Activated CD4-positive, alpha-beta T cell treated with anti-CD3 and anti-CD28 coated beads, Interleukin-2, amount 10 ng/mL, durations not matched to agents 24 days and 14 days (primary cell): ENCODE measurements around the gene LOXL1. TPM values are rescaled to one million over a fixed set of nuclear protein-coding genes. Genes with fewer than 3 reads are reported as not detected.
A peak's percentile ranks its signal among the peaks of the same experiment; 100 is the strongest.

Experiments
- DNase-seq: peaks from one replicate; pipeline ENCODE4 v3.0.0; 2022
- H3K27ac Mint-ChIP-seq: one replicate; pipeline ENCODE4 v1.8.0; 2022; ENCODE audit warnings: mild to moderate bottlenecking, mixed read lengths
- H3K27me3 Mint-ChIP-seq: one replicate; pipeline ENCODE4 v1.8.0; 2022; ENCODE audit warnings: mixed read lengths
- H3K36me3 Mint-ChIP-seq: one replicate; pipeline ENCODE4 v1.8.0; 2022; ENCODE audit warnings: low read depth, mild to moderate bottlenecking, mixed read lengths
- H3K4me1 Mint-ChIP-seq: one replicate; pipeline ENCODE4 v1.8.0; 2021; ENCODE audit warnings: mixed read lengths
- H3K4me3 Mint-ChIP-seq: one replicate; pipeline ENCODE4 v1.8.0; 2022; ENCODE audit warnings: mild to moderate bottlenecking, moderate library complexity, mixed read lengths
- H3K9me3 Mint-ChIP-seq: one replicate; pipeline ENCODE4 v1.8.0; 2021; ENCODE audit warnings: mixed read lengths
- intact Hi-C: fragments of 100-400 bp; cut with micrococcal nuclease; formaldehyde crosslinking; loops from one replicate; pipeline ENCODE4 v1.15.1; 2023
- total RNA-seq: library from RNA; stranded (reverse); gene quantifications from 2 replicates; pipeline ENCODE4 v1.2.3, GENCODE V29; 2022

Gene LOXL1
- 0.49 and 0.88 TPM in 2 replicates for total RNA-seq

GRCh38 chr15:73926219-73927002, at the start of gene LOXL1:
TSS of gene LOXL1 (plus strand) at chr15:73926462. CDS start at chr15:73926784, 322 bp downstream.
- H3K36me3 Mint-ChIP-seq: no peaks in the 10 kb centered on the region
- intact Hi-C loops: loop anchor here (1.0 kb wide), 2 partner anchors 38 to 68 kb away; partner anchors contain the start of gene PML
- peaks cover 44% of the 10 kb centered on the region for H3K4me1 Mint-ChIP-seq

GRCh38 chr15:73879426-73879825, 46.8 kb upstream of the LOXL1 start:
- no peak for DNase-seq
- Mint-ChIP-seq H3K4me1 (no peaks in the 10 kb centered on the region), H3K4me3 (no peak overlapping the region), H3K27me3 (peaks cover 19% of the 10 kb centered on the region), H3K36me3 (no peaks in the 10 kb centered on the region), H3K27ac (no peak overlapping the region), H3K9me3 (no peaks in the 10 kb centered on the region)
- intact Hi-C loops: no loop called here

More at GRCh38 chr15:73926219-73927002, at the start of gene LOXL1:
- Mint-ChIP-seq H3K27ac (peak within 1 kb of the TSS; percentile 8), H3K27me3 (peaks cover 6% of the 10 kb centered on the region), H3K9me3 (no peaks in the 10 kb centered on the region), H3K4me3 (peak within 1 kb of the TSS; percentile 63)
- no peak for DNase-seq

GRCh38 chr15:73881579-73882320, 44.5 kb upstream of the LOXL1 start:
- no peaks in the 10 kb centered on the region for H3K4me1 Mint-ChIP-seq
- H3K4me3 Mint-ChIP-seq: no peak overlapping the region
- intact Hi-C loops: no loop called here
- no peaks in the 10 kb centered on the region for H3K9me3 Mint-ChIP-seq
- H3K27ac Mint-ChIP-seq: no peak overlapping the region
- no peak for DNase-seq
- peaks cover 12% of the 10 kb centered on the region for H3K27me3 Mint-ChIP-seq
- no peaks in the 10 kb centered on the region for H3K36me3 Mint-ChIP-seq

- Mint-ChIP-seq H3K4me1 (no peaks in the 10 kb centered on the region), H3K9me3 (no peaks in the 10 kb centered on the region), H3K27me3 (peaks cover 7% of the 10 kb centered on the region), H3K4me3 (no peak overlapping the region), H3K27ac (no peak overlapping the region), H3K36me3 (no peaks in the 10 kb centered on the region)
- no peak for DNase-seq
- intact Hi-C loops: no loop called here
Observed at GRCh38 chr15:73882761-73883419, 43.4 kb upstream of the LOXL1 start.

GRCh38 chr15:73884159-73884558, 42.1 kb upstream of the LOXL1 start:
- Mint-ChIP-seq H3K27me3 (peaks cover 6% of the 10 kb centered on the region), H3K36me3 (no peaks in the 10 kb centered on the region), H3K9me3 (no peaks in the 10 kb centered on the region), H3K4me1 (no peaks in the 10 kb centered on the region), H3K4me3 (no peak overlapping the region), H3K27ac (no peak overlapping the region)
- no peak for DNase-seq
- intact Hi-C loops: no loop called here

GRCh38 chr15:73885954-73886700, 40.1 kb upstream of the LOXL1 start:
- peaks cover 12% of the 10 kb centered on the region for H3K27me3 Mint-ChIP-seq
- H3K4me1 Mint-ChIP-seq: no peaks in the 10 kb centered on the region
- intact Hi-C loops: no loop called here
- H3K4me3 Mint-ChIP-seq: no peak overlapping the region
- H3K27ac Mint-ChIP-seq: no peak overlapping the region
- no peaks in the 10 kb centered on the region for H3K36me3 Mint-ChIP-seq
- no peak for DNase-seq
- H3K9me3 Mint-ChIP-seq: no peaks in the 10 kb centered on the region

GRCh38 chr15:73886717-73887345, 39.4 kb upstream of the LOXL1 start:
- H3K36me3 Mint-ChIP-seq: no peaks in the 10 kb centered on the region
- intact Hi-C loops: no loop called here
- H3K4me1 Mint-ChIP-seq: no peaks in the 10 kb centered on the region
- no peak overlapping the region for H3K4me3 Mint-ChIP-seq
- peaks cover 13% of the 10 kb centered on the region for H3K27me3 Mint-ChIP-seq
- no peaks in the 10 kb centered on the region for H3K9me3 Mint-ChIP-seq
- H3K27ac Mint-ChIP-seq: no peak overlapping the region
- no peak for DNase-seq

- intact Hi-C loops: no loop called here
- H3K27me3 Mint-ChIP-seq: peaks cover 13% of the 10 kb centered on the region
- DNase-seq: no peak
- H3K9me3 Mint-ChIP-seq: no peaks in the 10 kb centered on the region
- no peaks in the 10 kb centered on the region for H3K4me1 Mint-ChIP-seq
- H3K4me3 Mint-ChIP-seq: no peak overlapping the region
- no peaks in the 10 kb centered on the region for H3K36me3 Mint-ChIP-seq
- H3K27ac Mint-ChIP-seq: no peak overlapping the region
Observed at GRCh38 chr15:73887481-73887880, 38.8 kb upstream of the LOXL1 start.

- no peak for DNase-seq
- no peak overlapping the region for H3K4me3 Mint-ChIP-seq
- peaks cover 13% of the 10 kb centered on the region for H3K27me3 Mint-ChIP-seq
- H3K27ac Mint-ChIP-seq: no peak overlapping the region
- no peaks in the 10 kb centered on the region for H3K9me3 Mint-ChIP-seq
- H3K4me1 Mint-ChIP-seq: no peaks in the 10 kb centered on the region
- no peaks in the 10 kb centered on the region for H3K36me3 Mint-ChIP-seq
- intact Hi-C loops: no loop called here
Observed at GRCh38 chr15:73888224-73889041, 37.8 kb upstream of the LOXL1 start.

GRCh38 chr15:73889053-73889761, 37.1 kb upstream of the LOXL1 start:
- Mint-ChIP-seq H3K27me3 (peaks cover 9% of the 10 kb centered on the region), H3K36me3 (no peaks in the 10 kb centered on the region), H3K9me3 (no peaks in the 10 kb centered on the region), H3K27ac (no peak overlapping the region), H3K4me3 (no peak overlapping the region), H3K4me1 (no peaks in the 10 kb centered on the region)
- DNase-seq: no peak
- intact Hi-C loops: no loop called here

- H3K4me3 Mint-ChIP-seq: no peak overlapping the region
- DNase-seq: no peak
- no peaks in the 10 kb centered on the region for H3K9me3 Mint-ChIP-seq
- H3K27ac Mint-ChIP-seq: no peak overlapping the region
- H3K27me3 Mint-ChIP-seq: peaks cover 9% of the 10 kb centered on the region
- intact Hi-C loops: no loop called here
- no peaks in the 10 kb centered on the region for H3K36me3 Mint-ChIP-seq
- H3K4me1 Mint-ChIP-seq: no peaks in the 10 kb centered on the region
Observed at GRCh38 chr15:73889762-73890124, 36.5 kb upstream of the LOXL1 start.
